T-helper 1 cell treated with Interleukin-12 subunit alpha and Interleukin-12 subunit beta and Interleukin-4 antibody, amounts not matched to agents 30 ng/mL and 1 ng/mL, for 36 hours (primary cell): ENCODE results near the gene IL12RB1. TPM values are rescaled to one million over a fixed set of nuclear protein-coding genes. Genes with fewer than 3 reads are reported as not detected.
"Not testable (repeated sequence)": the region's sequence is repeated elsewhere in the genome, so short reads cannot be mapped to it uniquely, and the experiment has no call there.

Experiments used
- intact Hi-C: fragments of 100-400 bp; cut with micrococcal nuclease; formaldehyde crosslinking; loops from one replicate; pipeline ENCODE4 v1.15.1; 2024
- total RNA-seq: library from RNA; stranded (reverse); gene quantifications from 2 replicates; pipeline ENCODE4 v1.2.3, GENCODE V29; 2022

The IL12RB1 gene
- total RNA-seq, 1 donor from 2014 or later, result 131 TPM

- intact Hi-C loops, result loop anchor here (1.0 kb wide), 1 partner anchor 27 kb away; no protein-coding TSS in a partner anchor
Measured at GRCh38 chr19:18091217-18091608, 4.5 kb upstream of the IL12RB1 start.

- intact Hi-C loops, result loop anchor here (1.0 kb wide), 1 partner anchor 28 kb away; no protein-coding TSS in a partner anchor
Measured at GRCh38 chr19:18090545-18091216, 3.9 kb upstream of the IL12RB1 start.

GRCh38 chr19:18089726-18090125 lies 3.0 kb upstream of the IL12RB1 start:
- intact Hi-C loops, result no loop called here

- intact Hi-C loops, result not testable (repeated sequence)
Measured at GRCh38 chr19:18089096-18089541, 2.4 kb upstream of the IL12RB1 start.

- intact Hi-C loops, result loop anchor here (2.0 kb wide), 2 partner anchors 19 to 67 kb away; partner anchors contain the start of gene PIK3R2
Measured at GRCh38 chr19:18085702-18086457, 854 bp downstream of the IL12RB1 start.

GRCh38 chr19:18083929-18084684 lies 2.6 kb downstream of the IL12RB1 start:
- intact Hi-C loops, result no loop called here

- intact Hi-C loops, result no loop called here
Measured at GRCh38 chr19:18074192-18074591, 12.5 kb downstream of the IL12RB1 start.

- intact Hi-C loops, result no loop called here
Measured at GRCh38 chr19:18073197-18073596, 13.5 kb downstream of the IL12RB1 start.

GRCh38 chr19:18072335-18072734 lies 14.4 kb downstream of the IL12RB1 start:
- intact Hi-C loops, result no loop called here

GRCh38 chr19:18070181-18070580 lies 16.6 kb downstream of the IL12RB1 start:
- intact Hi-C loops, result no loop called here

- intact Hi-C loops, result no loop called here
Measured at GRCh38 chr19:18069383-18069782, 17.4 kb downstream of the IL12RB1 start.

GRCh38 chr19:18068395-18068794 lies 18.3 kb downstream of the IL12RB1 start:
- intact Hi-C loops, result no loop called here

GRCh38 chr19:18065173-18065495 lies 21.6 kb downstream of the IL12RB1 start:
- intact Hi-C loops, result no loop called here

GRCh38 chr19:18063463-18063862 lies 23.3 kb downstream of the IL12RB1 start:
- intact Hi-C loops, result loop anchor here (5.0 kb wide), 1 partner anchor 189 kb away; no protein-coding TSS in a partner anchor

- intact Hi-C loops, result loop anchor here (5.0 kb wide), 1 partner anchor 190 kb away; no protein-coding TSS in a partner anchor
Measured at GRCh38 chr19:18062028-18062427, 24.7 kb downstream of the IL12RB1 start.

GRCh38 chr19:18060472-18060871 lies 26.3 kb downstream of the IL12RB1 start:
- intact Hi-C loops, result loop anchor here (5.0 kb wide), 1 partner anchor 192 kb away; no protein-coding TSS in a partner anchor

- intact Hi-C loops, result loop anchor here (2.0 to 5.0 kb wide), 3 partner anchors 15 to 192 kb away; no protein-coding TSS in a partner anchor
Measured at GRCh38 chr19:18059902-18060301, 26.8 kb downstream of the IL12RB1 start.

GRCh38 chr19:18059297-18059696 lies 27.4 kb downstream of the IL12RB1 start:
- intact Hi-C loops, result loop anchor here (2.0 kb wide), 2 partner anchors 14 to 112 kb away; no protein-coding TSS in a partner anchor

GRCh38 chr19:18058208-18059009 lies 28.3 kb downstream of the IL12RB1 start:
- intact Hi-C loops, result loop anchor here (1.0 to 2.0 kb wide), 5 partner anchors 14 to 120 kb away; no protein-coding TSS in a partner anchor

GRCh38 chr19:18057557-18057956 lies 29.2 kb downstream of the IL12RB1 start:
- intact Hi-C loops, result no loop called here

GRCh38 chr19:18055967-18056366 lies 30.8 kb downstream of the IL12RB1 start:
- intact Hi-C loops, result no loop called here
